ENCODE results near the gene OR11A1. TPM values are rescaled to one million over a fixed set of nuclear protein-coding genes. Genes with fewer than 3 reads are reported as not detected.

Gene OR11A1
- total and polyA plus RNA-seq, 2 donors, result under 0.01 to 0.02 TPM

DNA sequence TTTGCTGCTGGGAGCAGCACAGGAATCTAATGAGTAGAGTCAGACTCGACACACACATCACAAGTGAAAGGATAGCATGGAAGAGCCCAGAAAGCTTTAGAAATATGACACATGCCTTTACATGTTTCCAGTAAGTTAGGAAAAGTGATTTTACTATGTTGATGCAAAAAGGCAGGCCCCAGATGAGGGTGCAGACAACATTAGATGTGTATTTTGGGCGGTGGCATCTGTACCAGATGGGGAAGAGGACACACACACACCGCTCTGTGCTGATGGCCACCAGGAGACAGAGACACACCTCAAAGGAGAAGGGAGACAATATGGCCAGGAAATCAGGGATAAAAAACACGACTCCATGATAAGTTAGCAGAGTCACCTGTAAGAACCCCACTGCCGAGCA lies 30.3 kb upstream of the OR11A1 start:
- WGBS, result 93% methylated on average over 5 of the region's 5 CpGs
- Histone ChIP-seq H3K4me3 (ENCODE audit: low read length in 2 of 2) (no peak overlapping the region), H3K27ac (ENCODE audit: low read depth in 1 of 2, low read length in 1 of 2) (no peak overlapping the region), H3K36me3 (ENCODE audit: control insufficient read depth in 2 of 2, insufficient read depth in 2 of 2, low read length in 1 of 2) (no peaks in the 10 kb centered on the region), H3K27me3 (ENCODE audit: control insufficient read depth in 2 of 2, insufficient read depth in 1 of 2, low read length in 1 of 2) (no peaks in the 10 kb centered on the region), H3K4me1 (ENCODE audit: control insufficient read depth in 2 of 2, insufficient read depth in 2 of 2, low read length in 2 of 2) (no peaks in the 10 kb centered on the region), H3K9me3 (ENCODE audit: control insufficient read depth in 2 of 2, insufficient read depth in 1 of 2, low read length in 1 of 2) (no peaks in the 10 kb centered on the region)
- DNase-seq (ENCODE audit: low read depth in 6 of 9, low spot score in 9 of 9), result no peak

DNA sequence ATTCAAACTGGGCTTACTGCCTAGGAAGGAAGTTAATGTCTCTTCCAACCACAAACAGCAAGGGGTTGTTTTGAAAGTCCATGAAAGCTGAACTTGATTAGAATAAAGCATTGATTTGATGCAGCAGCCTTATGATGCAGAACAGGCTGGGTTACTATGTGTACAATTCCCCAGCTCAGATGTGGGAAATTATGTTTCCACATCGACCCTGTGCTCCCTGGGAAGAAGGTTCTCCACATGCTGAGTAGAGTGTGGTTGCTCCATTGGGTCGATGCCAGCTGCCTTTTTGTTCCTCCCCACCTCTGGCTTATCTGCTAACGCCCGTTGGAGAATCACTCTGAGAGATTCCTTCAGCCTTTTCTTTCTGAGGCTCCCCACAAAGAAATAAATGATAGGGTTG lies 29.7 kb upstream of the OR11A1 start:
- no peak overlapping the region for H3K27ac ChIP-seq (ENCODE audit: low read depth in 1 of 2, low read length in 1 of 2)
- no peak for DNase-seq (ENCODE audit: low read depth in 6 of 9, low spot score in 9 of 9)
- no peaks in the 10 kb centered on the region for H3K27me3 ChIP-seq (ENCODE audit: control insufficient read depth in 2 of 2, insufficient read depth in 1 of 2, low read length in 1 of 2)
- no peak overlapping the region for H3K4me3 ChIP-seq (ENCODE audit: low read length in 2 of 2)
- H3K4me1 ChIP-seq (ENCODE audit: control insufficient read depth in 2 of 2, insufficient read depth in 2 of 2, low read length in 2 of 2), result no peaks in the 10 kb centered on the region
- no peaks in the 10 kb centered on the region for H3K9me3 ChIP-seq (ENCODE audit: control insufficient read depth in 2 of 2, insufficient read depth in 1 of 2, low read length in 1 of 2)
- 49% methylated on average over 4 of the region's 4 CpGs for WGBS
- H3K36me3 ChIP-seq (ENCODE audit: control insufficient read depth in 2 of 2, insufficient read depth in 2 of 2, low read length in 1 of 2), result no peaks in the 10 kb centered on the region

DNA sequence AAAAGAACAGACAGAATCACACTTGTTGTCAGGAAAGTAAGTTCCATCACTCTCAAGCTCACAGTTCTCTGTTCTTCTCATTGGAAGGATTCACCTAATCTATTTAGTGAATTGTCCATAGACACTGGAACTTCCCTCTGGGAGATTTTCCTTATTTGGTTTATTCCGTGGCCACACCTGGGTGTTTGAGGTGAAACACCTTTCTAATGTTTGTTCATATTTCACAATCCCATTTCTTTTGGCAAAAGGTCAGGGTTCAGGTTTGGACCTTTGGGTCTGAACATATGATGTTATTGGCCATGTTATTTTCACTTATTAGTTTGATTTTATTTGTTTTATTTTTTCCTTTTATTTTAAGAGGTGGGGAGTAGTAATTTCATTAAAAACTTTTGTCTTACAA lies 26.9 kb upstream of the OR11A1 start:
- H3K27ac ChIP-seq (ENCODE audit: low read depth in 1 of 2, low read length in 1 of 2), result no peak overlapping the region
- H3K4me1 ChIP-seq (ENCODE audit: control insufficient read depth in 2 of 2, insufficient read depth in 2 of 2, low read length in 2 of 2), result no peaks in the 10 kb centered on the region
- H3K36me3 ChIP-seq (ENCODE audit: control insufficient read depth in 2 of 2, insufficient read depth in 2 of 2, low read length in 1 of 2), result no peaks in the 10 kb centered on the region
- no peaks in the 10 kb centered on the region for H3K9me3 ChIP-seq (ENCODE audit: control insufficient read depth in 2 of 2, insufficient read depth in 1 of 2, low read length in 1 of 2)
- no peak overlapping the region for H3K4me3 ChIP-seq (ENCODE audit: low read length in 2 of 2)
- DNase-seq (ENCODE audit: low read depth in 6 of 9, low spot score in 9 of 9), result no peak
- 88% methylated on average over 1 of the region's 1 CpG for WGBS
- no peaks in the 10 kb centered on the region for H3K27me3 ChIP-seq (ENCODE audit: control insufficient read depth in 2 of 2, insufficient read depth in 1 of 2, low read length in 1 of 2)

DNA sequence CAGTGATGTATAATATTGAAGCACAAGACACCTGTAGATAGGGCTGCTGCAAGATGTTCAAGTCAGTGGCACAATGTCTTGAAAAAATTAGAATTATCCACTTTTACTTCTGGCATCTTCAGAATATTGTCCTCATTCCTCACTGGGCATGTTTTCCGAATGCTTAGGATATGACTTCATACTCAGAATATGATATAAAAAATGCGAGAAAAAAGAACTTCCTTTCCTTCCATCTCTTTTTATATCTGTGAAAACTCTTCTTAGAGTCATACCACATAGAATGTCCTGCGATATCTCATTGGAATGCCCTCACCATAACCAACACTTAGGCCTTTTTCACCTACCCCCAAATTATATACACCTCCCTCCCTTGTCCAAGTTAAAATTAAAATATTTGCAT lies 26.3 kb upstream of the OR11A1 start:
- Histone ChIP-seq H3K4me3 (ENCODE audit: low read length in 2 of 2) (no peak overlapping the region), H3K27ac (ENCODE audit: low read depth in 1 of 2, low read length in 1 of 2) (no peak overlapping the region), H3K36me3 (ENCODE audit: control insufficient read depth in 2 of 2, insufficient read depth in 2 of 2, low read length in 1 of 2) (no peaks in the 10 kb centered on the region), H3K27me3 (ENCODE audit: control insufficient read depth in 2 of 2, insufficient read depth in 1 of 2, low read length in 1 of 2) (no peaks in the 10 kb centered on the region), H3K9me3 (ENCODE audit: control insufficient read depth in 2 of 2, insufficient read depth in 1 of 2, low read length in 1 of 2) (no peaks in the 10 kb centered on the region), H3K4me1 (ENCODE audit: control insufficient read depth in 2 of 2, insufficient read depth in 2 of 2, low read length in 2 of 2) (no peaks in the 10 kb centered on the region)
- 95% methylated on average over 3 of the region's 3 CpGs for WGBS
- no peak for DNase-seq (ENCODE audit: low read depth in 6 of 9, low spot score in 9 of 9)

DNA sequence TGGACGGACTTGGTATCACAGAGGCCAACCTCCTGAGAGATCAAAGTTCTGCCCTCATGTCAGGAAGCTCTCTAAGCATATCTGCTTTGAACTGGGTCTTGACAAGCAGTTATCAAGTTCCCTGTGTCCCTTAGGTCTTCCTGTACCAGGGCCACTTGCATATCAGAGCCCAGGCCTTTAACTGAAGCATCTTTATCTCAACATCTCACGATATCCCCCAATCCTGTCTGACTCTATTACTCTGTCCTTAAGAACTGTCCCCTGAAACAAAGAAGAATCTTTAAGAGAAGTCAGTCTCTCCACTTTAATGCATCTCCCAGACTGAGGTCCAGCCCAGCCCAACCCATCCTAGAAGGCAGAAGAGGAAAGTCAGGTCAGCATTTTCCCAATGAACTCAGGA lies 22.7 kb upstream of the OR11A1 start:
- H3K27ac ChIP-seq (ENCODE audit: low read depth in 1 of 2, low read length in 1 of 2), result no peak overlapping the region
- no peaks in the 10 kb centered on the region for H3K27me3 ChIP-seq (ENCODE audit: control insufficient read depth in 2 of 2, insufficient read depth in 1 of 2, low read length in 1 of 2)
- no peaks in the 10 kb centered on the region for H3K36me3 ChIP-seq (ENCODE audit: control insufficient read depth in 2 of 2, insufficient read depth in 2 of 2, low read length in 1 of 2)
- no peak for DNase-seq (ENCODE audit: low read depth in 6 of 9, low spot score in 9 of 9)
- no peaks in the 10 kb centered on the region for H3K4me1 ChIP-seq (ENCODE audit: control insufficient read depth in 2 of 2, insufficient read depth in 2 of 2, low read length in 2 of 2)
- WGBS, result 71% methylated on average over 2 of the region's 2 CpGs
- no peak overlapping the region for H3K4me3 ChIP-seq (ENCODE audit: low read length in 2 of 2)
- H3K9me3 ChIP-seq (ENCODE audit: control insufficient read depth in 2 of 2, insufficient read depth in 1 of 2, low read length in 1 of 2), result no peaks in the 10 kb centered on the region

DNA sequence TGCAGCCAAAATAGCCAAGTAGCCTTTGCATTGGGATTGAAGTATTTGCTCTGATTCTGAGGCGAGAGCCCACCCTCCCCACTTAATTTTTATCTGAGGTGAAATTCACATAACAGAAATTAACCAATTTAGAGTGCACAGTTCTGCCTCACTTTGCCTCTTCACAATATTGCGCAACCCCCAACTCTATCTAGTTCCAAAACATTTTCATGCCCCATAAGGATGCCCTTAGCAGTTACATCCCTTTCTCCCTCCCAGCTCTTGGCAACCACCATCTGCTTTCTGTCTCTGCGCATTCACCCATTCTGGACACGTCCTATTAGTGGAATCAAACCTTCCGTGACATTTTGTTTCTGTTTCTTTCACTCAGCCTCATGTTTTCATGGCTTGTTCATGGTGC lies 21.9 kb upstream of the OR11A1 start:
- 94% methylated on average over 5 of the region's 5 CpGs for WGBS
- H3K4me1 ChIP-seq (ENCODE audit: control insufficient read depth in 2 of 2, insufficient read depth in 2 of 2, low read length in 2 of 2), result no peaks in the 10 kb centered on the region

DNA sequence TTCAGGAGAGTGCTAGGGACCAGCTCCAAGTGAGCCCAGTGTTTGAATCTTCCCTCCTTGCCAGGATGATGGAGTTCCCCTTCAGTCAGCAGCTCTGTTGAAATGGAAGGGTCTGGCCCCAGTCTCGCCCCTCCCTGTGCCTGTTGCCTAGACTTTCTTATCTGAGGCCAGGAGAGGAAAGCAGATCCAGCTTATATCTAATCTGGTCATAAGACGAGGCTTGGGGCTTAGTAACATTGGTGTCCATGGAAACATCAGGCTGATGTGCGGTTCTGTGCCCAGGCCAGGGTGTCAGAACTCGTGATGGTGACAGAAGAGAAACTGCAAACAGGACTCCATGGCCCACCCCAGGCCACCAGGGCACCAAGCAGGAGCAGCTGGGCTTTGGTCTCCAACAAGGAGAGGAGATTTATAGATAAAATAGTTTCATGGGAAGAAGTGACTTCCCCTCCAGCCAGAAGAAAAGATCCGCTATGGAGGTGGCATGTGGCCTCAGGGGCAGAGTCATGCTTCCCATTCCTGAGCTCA lies 21.1 kb upstream of the OR11A1 start:
- no peak overlapping the region for H3K27ac ChIP-seq (ENCODE audit: low read depth in 1 of 2, low read length in 1 of 2)
- H3K4me3 ChIP-seq (ENCODE audit: low read length in 2 of 2), result no peak overlapping the region
- WGBS, result 91% methylated on average over 5 of the region's 5 CpGs
- DNase-seq (ENCODE audit: low read depth in 6 of 9, low spot score in 9 of 9), result no peak
- H3K27me3 ChIP-seq (ENCODE audit: control insufficient read depth in 2 of 2, insufficient read depth in 1 of 2, low read length in 1 of 2), result no peaks in the 10 kb centered on the region
- no peaks in the 10 kb centered on the region for H3K36me3 ChIP-seq (ENCODE audit: control insufficient read depth in 2 of 2, insufficient read depth in 2 of 2, low read length in 1 of 2)
- H3K9me3 ChIP-seq (ENCODE audit: control insufficient read depth in 2 of 2, insufficient read depth in 1 of 2, low read length in 1 of 2), result no peaks in the 10 kb centered on the region
- H3K4me1 ChIP-seq (ENCODE audit: control insufficient read depth in 2 of 2, insufficient read depth in 2 of 2, low read length in 2 of 2), result no peaks in the 10 kb centered on the region

More for the DNA sequence above, 21.9 kb upstream of the OR11A1 start:
- H3K27me3 ChIP-seq (ENCODE audit: control insufficient read depth in 2 of 2, insufficient read depth in 1 of 2, low read length in 1 of 2), result no peaks in the 10 kb centered on the region
- no peaks in the 10 kb centered on the region for H3K9me3 ChIP-seq (ENCODE audit: control insufficient read depth in 2 of 2, insufficient read depth in 1 of 2, low read length in 1 of 2)
- no peak for DNase-seq (ENCODE audit: low read depth in 6 of 9, low spot score in 9 of 9)
- H3K4me3 ChIP-seq (ENCODE audit: low read length in 2 of 2), result no peak overlapping the region
- H3K36me3 ChIP-seq (ENCODE audit: control insufficient read depth in 2 of 2, insufficient read depth in 2 of 2, low read length in 1 of 2), result no peaks in the 10 kb centered on the region
- no peak overlapping the region for H3K27ac ChIP-seq (ENCODE audit: low read depth in 1 of 2, low read length in 1 of 2)

DNA sequence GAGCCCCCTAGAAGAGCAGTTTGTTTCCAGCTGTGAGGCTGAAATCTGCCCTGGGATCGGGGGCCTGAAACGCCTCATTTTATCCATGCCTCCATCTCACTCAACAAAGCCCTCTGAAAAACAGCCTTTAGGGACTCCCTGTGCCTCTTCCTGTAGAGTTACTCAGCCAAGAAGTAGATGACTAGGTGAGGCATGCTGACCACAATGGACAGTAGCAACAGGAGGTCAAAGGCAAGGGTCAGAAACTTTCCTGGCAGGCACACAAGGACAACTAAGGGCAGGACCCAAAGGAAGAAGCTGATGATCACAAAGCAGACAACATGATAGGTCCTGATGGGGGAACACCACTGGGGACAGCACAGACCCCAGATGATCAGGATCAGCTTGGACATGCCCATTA lies 18.1 kb upstream of the OR11A1 start:
- no peak overlapping the region for H3K4me3 ChIP-seq (ENCODE audit: low read length in 2 of 2)
- no peak for DNase-seq (ENCODE audit: low read depth in 6 of 9, low spot score in 9 of 9)
- H3K27ac ChIP-seq (ENCODE audit: low read depth in 1 of 2, low read length in 1 of 2), result no peak overlapping the region
- H3K9me3 ChIP-seq (ENCODE audit: control insufficient read depth in 2 of 2, insufficient read depth in 1 of 2, low read length in 1 of 2), result no peaks in the 10 kb centered on the region
- H3K27me3 ChIP-seq (ENCODE audit: control insufficient read depth in 2 of 2, insufficient read depth in 1 of 2, low read length in 1 of 2), result no peaks in the 10 kb centered on the region
- no peaks in the 10 kb centered on the region for H3K4me1 ChIP-seq (ENCODE audit: control insufficient read depth in 2 of 2, insufficient read depth in 2 of 2, low read length in 2 of 2)
- no peaks in the 10 kb centered on the region for H3K36me3 ChIP-seq (ENCODE audit: control insufficient read depth in 2 of 2, insufficient read depth in 2 of 2, low read length in 1 of 2)
- WGBS, result 93% methylated on average over 2 of the region's 2 CpGs

DNA sequence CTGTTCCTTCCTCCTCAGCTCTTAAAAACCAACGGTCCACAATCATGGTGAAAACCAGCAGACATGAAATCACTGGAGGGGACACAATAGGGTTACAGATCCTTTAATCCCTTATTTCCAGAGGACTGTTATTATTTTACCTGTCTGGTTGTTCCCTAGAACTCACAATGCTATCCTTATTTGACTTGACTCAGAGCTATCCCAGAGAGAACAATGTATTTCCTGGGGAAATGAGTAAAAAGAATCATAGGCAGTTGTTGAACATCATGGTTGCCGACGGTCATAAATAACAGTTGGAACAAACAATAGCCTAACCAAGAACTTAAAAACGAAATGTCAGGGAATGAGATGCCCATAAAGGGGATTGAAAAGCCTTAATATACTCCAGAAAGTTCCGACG lies 9.4 kb upstream of the OR11A1 start:
- Histone ChIP-seq H3K4me3 (ENCODE audit: low read length in 2 of 2) (no peak overlapping the region), H3K27me3 (ENCODE audit: control insufficient read depth in 2 of 2, insufficient read depth in 1 of 2, low read length in 1 of 2) (no peaks in the 10 kb centered on the region), H3K9me3 (ENCODE audit: control insufficient read depth in 2 of 2, insufficient read depth in 1 of 2, low read length in 1 of 2) (no peaks in the 10 kb centered on the region), H3K4me1 (ENCODE audit: control insufficient read depth in 2 of 2, insufficient read depth in 2 of 2, low read length in 2 of 2) (no peaks in the 10 kb centered on the region), H3K27ac (ENCODE audit: low read depth in 1 of 2, low read length in 1 of 2) (no peak overlapping the region), H3K36me3 (ENCODE audit: control insufficient read depth in 2 of 2, insufficient read depth in 2 of 2, low read length in 1 of 2) (no peaks in the 10 kb centered on the region)
- 52% methylated on average over 6 of the region's 6 CpGs for WGBS
- no peak for DNase-seq (ENCODE audit: low read depth in 6 of 9, low spot score in 9 of 9)

DNA sequence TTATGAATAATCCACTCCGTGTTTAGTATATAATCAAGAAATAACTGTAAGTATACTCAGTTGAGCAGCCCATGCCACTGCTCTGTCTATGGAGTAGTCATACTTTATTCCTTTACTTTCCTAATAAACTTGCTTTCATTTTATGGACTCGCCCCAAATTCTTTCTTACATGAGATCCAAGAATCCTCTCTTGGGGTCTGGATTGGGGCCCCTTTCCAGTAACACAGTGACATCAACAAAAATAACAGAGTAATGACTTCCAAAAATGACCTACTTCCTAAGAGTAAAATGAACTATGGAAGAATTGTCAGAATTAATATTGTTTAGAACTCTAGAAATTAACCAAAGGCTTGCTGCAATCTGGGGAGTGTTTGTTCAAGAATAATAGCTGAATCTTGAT lies 8.9 kb upstream of the OR11A1 start:
- no peak overlapping the region for H3K4me3 ChIP-seq (ENCODE audit: low read length in 2 of 2)
- H3K4me1 ChIP-seq (ENCODE audit: control insufficient read depth in 2 of 2, insufficient read depth in 2 of 2, low read length in 2 of 2), result no peaks in the 10 kb centered on the region
- H3K27ac ChIP-seq (ENCODE audit: low read depth in 1 of 2, low read length in 1 of 2), result no peak overlapping the region
- no peaks in the 10 kb centered on the region for H3K36me3 ChIP-seq (ENCODE audit: control insufficient read depth in 2 of 2, insufficient read depth in 2 of 2, low read length in 1 of 2)
- WGBS, result 93% methylated on average over 2 of the region's 2 CpGs
- no peaks in the 10 kb centered on the region for H3K9me3 ChIP-seq (ENCODE audit: control insufficient read depth in 2 of 2, insufficient read depth in 1 of 2, low read length in 1 of 2)
- DNase-seq (ENCODE audit: low read depth in 6 of 9, low spot score in 9 of 9), result no peak
- no peaks in the 10 kb centered on the region for H3K27me3 ChIP-seq (ENCODE audit: control insufficient read depth in 2 of 2, insufficient read depth in 1 of 2, low read length in 1 of 2)
